GM18907 (cell line): ENCODE measurements around the gene IDH3G.
"Not testable (repeated sequence)": the region's sequence is repeated elsewhere in the genome, so short reads cannot be mapped to it uniquely, and the experiment has no call there.

ENCODE experiments used
- ATAC-seq: cut with Tn5 transposase; IDR thresholded peaks from one replicate; pipeline ENCODE4 v1.9.1; 2021; ENCODE audit warnings: mild to moderate bottlenecking, moderate library complexity; ENCODE audit not compliant: unreplicated experiment

Gene IDH3G

DNA sequence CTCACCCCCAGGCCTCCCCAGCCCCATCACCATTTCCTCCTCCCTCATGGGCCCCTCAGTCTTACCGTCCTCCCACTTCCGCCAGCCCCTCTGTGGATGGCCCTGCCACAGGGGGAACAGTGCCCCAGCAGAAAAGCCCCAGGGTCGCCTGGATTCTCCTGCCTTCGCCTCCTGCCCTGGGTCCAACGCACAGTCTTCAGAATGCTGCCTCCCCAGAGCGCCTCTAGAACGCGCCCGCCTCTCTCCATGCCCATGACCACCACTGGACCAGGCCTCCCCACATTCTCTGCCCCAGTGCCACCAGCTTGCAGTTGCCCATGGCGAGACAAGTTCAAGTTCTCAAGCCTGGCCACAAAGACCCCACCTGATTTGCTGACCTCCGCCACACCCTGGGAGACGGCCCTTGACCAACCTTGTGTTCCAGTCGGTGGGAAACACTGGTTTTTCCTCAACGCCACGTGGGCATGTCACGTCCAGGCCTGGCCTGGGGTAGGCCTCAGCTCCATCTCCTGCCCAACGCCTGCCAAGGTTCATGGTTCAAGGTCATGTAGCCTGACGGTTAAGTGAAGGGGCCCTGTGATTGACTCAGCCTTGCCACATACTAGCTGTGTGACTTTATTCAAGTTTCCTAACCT is 30.8 kb downstream of the IDH3G start:
- ATAC-seq, result peak; percentile 8

DNA sequence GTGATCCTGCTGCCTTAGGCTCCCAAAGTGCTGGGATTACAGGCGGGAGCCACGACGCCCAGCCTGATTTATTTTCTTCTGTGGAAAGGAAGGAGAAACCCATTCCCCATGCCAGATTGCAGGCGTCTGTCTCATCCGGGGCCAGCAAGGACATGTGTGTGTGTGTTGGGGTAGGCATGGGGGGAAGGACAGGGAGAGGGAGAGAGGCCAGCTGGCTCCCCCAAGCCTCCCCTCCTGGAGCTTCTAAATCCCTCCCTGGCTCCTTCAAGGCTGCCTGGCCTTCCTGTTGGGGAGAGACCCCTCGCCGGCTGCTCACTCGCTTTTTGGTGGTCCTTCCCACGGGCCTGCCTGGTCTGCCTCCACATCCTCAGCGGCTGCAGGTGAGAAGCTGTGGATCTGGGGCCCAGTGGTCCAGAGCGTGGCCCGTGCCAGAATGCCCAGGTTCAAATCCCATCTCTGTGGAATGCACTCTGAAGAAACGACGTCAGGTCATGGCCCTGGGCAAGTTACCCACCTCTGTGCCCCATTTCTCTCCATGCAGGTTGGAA is 31.5 kb downstream of the IDH3G start:
- no peak for ATAC-seq

DNA sequence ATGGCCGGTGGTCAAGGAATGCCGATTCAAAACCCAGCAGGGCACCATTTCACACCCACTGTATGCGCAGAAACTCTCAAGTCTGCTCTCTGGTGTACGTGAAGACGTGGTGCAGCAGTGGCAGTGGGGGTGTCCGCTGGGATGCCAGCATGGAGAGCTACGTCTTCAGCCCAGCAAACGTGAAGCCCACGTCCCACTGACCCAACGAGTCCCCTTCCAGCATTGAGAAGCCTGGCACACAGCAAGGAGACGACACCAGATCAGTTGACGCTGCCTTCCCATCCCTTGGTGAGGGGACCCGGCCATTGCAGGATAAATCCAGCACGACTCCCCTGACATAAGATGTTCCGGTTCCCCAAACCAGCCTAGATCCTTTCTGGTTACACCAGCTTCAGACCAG is 32.3 kb downstream of the IDH3G start:
- ATAC-seq, result no peak

DNA sequence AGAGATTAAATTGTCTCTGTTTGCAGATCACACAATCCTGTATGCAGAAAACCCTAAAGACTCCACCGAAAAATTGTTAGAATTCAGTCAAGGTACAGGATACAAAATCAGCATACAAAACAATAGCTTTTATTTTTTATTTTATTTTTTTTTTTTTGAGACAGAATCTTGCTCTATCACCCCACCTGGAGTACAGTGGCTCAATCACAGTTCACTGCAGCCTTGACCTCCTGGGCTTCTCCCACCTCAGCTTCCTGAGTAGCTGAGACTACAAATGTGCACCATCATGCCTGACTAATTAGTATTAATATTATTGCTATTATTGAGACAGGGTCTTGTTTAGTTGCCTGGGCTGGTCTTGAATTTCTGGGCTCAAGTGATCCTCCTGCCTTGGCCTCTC is 39.0 kb downstream of the IDH3G start:
- ATAC-seq, result no peak

DNA sequence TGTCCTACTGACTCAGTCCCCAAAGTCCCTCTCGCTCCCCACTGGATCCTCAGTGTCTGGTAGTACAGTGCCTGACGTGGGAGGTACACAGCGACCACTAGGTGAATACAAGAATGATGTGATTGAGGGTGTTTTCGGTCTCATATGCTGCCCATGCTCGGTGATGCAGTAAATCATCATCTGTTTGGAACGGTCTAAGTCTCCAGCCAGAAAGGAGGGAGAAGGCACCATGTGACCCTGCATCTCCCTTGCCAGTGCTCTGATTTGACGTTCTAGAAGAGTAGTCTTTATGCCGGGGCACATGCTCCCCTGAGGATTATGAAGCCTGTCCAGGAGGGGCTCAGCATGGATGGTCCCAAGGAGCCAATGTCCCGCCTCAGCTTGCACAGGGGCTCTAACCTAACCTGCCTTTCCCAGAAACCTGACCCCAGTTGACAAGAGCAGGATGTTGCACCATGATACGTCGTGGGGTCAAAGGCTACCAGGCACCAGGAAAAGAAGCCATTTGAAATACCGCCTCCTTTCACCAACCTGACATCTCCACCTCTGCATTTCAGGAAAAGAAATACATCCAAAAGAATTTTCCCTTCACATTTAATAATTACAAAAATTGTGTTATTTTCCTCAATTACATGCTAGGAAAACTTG is 43.9 kb downstream of the IDH3G start:
- no peak for ATAC-seq

DNA sequence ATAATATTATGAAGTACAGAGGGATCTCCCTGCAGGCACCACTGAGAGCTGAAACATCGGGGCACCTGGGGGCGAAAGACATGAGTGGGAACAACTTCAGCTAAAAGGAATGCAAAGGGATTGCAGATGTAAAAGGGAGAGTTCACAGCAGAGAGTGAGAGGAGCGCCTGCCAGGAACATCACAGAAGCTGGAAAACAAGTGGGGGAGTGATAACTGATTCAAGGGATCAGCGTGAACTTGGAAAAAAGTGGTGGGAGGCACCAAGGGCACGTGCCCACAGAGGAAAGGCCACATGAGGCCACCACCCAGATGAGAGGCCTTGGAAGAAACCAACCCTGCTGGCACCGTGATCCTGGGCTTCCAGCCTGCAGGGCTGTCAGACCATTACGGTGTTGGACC is 45.2 kb downstream of the IDH3G start:
- ATAC-seq, result not testable (repeated sequence)

DNA sequence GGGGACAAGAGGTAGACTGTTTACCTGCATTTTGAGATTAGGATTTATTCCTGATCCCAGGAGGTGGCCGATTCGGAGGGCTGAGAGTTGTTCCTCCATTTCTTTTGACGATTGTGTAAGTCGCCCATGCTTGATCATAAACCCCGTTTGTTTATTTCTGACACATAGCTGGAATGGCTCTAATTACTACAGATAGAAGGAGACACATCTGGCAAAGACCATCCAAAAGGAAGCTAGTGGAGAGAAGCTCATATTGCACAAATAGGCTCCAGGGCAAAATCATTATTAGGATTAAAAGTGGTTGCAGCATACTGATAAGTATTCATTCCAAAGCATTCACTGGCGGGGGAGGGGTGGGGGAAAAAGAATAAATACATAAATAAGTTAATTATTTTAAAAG is 47.2 kb downstream of the IDH3G start:
- ATAC-seq, result not testable (repeated sequence)

DNA sequence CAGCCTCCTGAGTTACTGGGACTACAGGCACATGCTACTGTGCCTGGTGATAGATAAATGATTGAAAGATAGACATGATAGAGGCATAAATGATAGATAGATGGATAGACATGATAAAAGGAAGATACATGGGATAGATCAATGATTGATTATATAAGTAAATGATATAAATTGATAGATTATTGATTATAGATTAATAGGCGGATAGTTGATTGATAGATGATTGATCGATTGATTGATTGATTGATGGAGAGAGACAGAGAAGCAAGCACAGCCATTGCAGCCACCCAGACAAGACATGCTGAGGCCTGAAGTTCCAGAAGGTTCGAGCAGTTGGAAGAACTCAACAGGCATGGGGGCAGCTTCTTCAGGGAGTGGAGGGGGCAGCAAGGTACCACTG is 47.8 kb downstream of the IDH3G start:
- ATAC-seq, result no peak

DNA sequence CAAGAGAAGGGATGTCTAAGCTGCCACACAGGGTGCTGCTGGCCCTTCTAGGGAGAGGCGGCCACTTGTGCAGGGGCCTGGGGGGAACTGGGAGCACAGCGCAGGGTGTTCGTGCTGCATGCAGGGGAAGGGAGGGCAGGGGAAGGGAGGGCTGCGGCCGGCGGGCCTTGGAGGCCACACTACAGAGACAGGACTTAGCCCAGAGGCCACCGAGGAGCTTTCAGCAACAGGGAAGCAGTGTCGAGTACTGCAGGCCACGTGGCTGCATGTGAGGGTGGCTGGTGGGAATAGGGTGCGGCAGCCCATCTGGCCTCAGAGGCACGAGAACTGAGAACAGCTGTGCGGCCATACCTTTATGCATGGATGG is 49.1 kb downstream of the IDH3G start:
- ATAC-seq, result not testable (repeated sequence)

DNA sequence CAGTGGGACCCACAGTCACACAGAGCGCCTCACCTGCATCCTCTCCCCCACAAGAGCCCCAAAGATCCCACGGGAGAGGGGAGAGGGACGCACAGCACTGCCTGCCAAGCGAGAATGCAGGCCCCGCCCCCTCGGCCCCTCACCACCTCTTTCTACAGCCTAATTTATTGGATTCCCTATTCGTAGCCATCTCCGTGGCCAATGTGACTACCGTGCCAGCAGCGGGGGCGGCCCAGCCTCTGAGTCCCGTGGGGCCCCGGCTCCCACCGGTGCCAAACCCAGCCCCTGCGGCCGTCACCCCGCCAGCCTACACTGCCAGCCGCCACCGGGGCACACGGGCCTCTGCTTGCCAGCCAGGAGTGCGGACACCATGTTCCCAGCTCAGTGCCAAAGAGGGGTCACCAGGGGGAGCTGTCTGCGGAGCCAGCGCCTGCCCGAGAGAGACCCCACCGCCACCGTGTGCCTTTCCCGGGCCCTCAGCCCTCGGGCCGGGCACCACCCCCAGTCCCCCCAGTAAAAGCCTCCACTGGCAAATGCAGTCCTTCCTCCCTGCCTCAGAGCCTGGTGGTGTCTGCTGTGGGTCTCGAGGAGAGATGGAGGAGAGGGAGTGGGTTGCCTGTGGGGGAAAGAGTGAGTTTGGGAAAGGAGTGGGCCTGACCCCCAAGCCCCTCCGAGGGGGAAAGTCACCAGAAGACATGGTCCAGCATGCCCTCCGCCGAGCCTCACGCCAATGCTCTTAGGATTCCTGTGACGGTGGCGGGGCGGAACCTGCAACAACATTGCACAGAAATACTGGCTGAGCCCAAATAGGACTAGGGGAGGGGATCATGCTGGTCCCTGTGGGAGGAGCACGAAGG is 49.7 kb downstream of the IDH3G start:
- no peak for ATAC-seq

DNA sequence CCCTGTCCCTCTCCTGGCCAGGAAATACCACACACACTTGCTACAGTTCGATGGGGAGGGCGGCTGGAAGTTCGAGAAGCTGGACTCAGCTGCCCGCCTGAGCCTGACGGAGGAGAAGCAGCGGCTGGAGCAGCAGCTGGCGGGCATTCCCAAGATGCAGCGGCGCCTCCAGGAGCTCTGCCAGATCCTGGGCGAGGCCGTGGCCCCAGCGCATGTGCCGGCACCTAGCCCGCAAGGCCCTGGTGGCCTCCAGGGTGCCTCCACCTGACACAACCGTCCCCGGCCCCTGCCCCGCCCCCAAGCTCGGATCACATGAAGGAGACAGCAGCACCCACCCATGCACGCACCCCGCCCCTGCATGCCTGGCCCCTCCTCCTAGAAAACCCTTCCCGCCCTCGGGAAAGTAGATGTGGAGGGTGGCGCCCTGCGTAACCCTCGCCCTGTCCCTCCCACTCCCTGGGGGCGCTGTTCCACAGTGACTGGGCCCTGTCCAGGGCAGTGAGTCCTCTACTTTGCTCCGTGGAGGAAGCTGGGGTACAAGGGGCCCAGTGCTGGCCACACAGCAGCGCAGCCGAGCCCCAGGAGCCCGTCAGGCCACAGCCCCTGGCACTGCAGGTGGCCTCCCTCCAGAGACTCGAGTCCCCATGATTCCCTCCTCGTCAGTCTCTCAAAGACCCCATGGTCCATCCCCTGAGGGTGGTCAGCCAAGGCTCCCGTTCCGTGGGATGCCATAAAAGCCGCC is 50.5 kb downstream of the IDH3G start:
- not testable (repeated sequence) for ATAC-seq

DNA sequence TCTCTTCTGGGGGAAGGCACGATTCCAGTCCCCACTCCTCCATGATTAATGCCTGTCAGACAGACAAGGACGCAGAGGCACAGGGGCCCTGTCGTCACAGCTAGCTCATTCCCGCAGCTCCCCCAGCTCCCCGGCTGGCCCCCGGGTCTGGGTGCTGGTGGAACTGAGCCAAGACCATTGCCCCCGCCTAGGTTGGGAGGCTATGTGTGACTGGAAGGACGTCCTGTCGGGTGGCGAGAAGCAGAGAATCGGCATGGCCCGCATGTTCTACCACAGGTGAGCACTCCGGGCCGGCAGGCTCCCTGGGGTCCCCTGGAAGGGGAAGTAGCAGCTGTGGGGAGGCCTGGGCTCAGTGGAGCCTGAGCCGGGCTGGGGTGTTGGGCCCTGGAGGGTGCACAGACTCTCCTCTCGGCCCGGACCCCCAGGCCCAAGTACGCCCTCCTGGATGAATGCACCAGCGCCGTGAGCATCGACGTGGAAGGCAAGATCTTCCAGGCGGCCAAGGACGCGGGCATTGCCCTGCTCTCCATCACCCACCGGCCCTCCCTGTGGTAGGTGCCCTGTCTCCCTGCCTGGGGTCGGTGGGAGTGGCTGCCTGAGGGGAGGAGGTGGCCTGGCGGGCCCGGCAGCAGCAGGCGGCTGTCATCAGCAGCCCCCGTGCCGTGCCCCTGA is 51.2 kb downstream of the IDH3G start:
- ATAC-seq, result not testable (repeated sequence)

DNA sequence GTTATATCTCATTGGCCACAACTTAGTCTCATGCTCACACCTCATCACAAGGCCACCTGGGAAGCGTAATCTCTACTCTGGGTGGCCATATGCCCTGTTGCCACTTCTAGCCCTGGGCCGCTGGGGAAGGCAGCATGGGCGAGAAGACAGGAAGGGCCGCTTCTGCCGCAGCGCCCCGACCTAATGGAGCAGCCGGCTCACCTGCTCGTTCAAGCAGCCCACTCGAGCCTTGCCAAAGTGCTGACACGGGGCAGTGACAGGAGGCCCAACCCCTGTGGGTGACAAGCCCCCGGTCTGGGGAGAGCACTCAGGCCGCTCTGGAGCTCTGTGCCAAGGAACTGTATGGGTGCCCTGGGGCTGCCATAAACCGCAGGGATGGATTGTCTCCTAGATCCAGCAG is 52.1 kb downstream of the IDH3G start:
- not testable (repeated sequence) for ATAC-seq

DNA sequence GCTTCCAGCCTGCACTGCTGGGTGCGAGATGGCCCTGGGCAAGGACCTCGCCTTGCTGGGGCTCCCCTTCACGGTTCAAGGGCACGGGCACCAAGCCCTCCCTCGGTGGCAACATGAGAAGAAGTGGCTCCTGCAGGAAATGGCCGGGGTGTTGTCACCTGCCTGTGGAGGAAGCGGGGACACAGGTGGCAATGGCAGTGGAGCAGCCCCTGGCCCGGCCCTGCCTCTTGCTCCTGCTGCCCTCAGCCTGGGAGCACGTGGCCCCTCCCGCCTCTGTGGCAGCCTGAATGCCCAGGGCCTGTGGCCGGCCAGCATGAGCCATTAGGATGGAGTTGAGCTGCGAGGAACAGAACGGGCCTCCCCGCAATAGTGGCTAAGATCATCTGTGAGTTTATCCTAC is 52.7 kb downstream of the IDH3G start:
- ATAC-seq, result no peak

DNA sequence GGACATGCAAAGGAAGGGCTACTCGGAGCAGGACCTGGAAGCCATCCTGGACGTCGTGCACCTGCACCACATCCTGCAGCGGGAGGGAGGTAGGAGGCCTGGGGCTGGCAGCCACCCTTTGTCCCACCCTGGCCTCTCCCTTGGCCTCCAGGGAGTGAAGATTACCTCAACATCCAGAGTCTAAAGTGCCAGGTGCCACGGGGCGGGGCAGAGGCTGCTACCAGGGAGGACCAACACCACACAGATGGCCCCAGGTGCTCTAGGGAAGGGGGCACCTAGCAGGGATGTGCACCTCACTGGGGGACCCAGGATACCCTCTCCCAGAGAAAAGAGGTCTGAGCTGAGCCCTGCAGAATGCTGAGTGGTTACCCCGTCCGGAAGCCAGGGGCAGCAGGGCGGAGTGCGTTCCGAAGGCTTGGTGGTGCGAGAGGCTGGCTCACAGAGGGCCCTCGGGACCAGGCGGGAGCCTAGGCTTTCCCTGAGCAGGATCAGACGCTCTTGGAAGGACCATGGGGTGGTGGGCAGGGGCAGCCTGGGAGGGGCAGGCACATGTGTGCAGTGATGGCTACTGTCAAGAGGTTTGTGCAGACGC is 53.4 kb downstream of the IDH3G start:
- no peak for ATAC-seq

DNA sequence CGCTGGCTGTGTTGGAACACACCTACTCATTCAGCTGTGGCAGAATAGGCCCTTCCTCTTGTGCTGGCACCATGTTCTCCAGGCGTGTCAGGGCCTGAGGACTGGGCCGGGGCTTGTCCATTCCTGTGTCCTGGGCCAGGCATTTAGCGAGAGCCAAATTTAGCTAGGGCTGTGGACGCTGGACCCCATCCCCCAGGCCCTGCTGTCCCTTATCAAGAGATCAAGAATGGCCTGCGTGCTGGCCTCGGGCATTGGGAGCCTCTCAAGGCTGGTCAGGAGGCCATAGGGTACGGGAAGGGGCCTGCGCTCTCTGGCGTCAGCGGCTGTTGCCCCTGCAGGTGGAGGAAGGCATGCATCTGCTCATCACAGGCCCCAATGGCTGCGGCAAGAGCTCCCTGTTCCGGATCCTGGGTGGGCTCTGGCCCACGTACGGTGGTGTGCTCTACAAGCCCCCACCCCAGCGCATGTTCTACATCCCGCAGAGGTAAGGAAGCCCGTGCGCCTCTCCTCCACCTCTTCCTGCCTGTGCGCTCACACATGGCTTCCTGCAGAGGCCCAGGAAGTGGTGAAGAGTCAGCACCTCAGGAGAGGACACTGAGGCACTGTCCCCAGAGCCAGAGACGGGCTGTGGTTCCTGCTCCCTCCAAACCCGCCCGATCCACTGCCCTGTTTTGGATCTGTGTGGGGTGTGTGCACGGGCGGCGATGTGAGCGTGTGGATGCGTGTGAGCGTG is 54.3 kb downstream of the IDH3G start:
- no peak for ATAC-seq

DNA sequence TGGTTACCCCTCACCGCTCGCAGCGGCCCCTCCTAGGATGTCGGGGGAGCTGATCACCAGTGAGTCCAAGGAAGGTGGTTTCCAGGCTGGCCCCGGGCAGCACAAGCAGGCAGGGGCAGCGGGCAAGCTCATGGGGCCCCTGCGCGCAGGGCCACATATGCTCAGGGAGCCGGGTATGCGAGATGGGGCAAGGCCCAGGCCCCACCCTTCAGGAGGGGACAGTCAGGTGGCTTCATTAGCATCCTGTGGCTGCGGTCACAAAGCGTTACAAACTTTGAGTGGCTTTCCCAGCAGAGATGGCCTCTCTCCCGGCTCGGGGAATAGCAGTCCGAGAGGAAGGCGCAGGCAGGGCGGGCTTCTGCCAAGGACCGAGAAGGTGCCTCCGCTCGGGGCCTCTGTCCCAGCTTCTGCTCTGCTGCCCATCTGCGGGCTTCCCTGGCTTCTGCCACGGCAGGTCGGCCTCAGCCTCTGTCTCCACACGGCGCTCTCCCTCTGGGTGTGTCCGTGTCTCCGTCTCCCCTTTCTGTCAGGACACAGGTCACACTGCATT is 56.0 kb downstream of the IDH3G start:
- ATAC-seq, result no peak

DNA sequence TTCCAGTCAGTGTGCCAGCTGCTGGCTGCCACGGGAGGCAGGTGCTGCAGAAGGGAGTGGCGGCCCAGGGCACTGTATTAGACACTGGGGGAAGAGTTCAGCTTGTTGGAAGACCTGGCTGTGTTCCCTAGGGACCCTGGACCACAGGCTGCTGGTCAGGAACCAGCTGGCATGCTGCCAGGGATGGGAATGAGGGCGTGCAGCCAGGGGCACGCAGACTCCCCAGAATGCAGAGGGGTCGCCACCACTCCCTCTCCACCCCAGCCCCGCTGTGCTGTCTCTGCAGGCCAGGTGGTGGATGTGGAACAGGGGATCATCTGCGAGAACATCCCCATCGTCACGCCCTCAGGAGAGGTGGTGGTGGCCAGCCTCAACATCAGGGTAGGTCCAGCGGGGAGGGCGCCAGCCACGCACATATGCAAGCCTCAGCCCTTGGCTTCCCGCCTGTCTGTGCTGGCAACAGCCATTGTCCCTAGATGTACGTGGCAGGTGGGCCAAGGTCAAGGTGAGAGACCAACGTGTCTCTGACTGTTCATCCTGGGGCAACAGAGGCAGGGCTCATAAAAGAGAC is 57.2 kb downstream of the IDH3G start:
- ATAC-seq, result no peak
